HUDEP-2 (cell line): ENCODE results near the gene FOXN3.

Experiments
- DNase-seq, 76 experiments: peaks; one replicate each; lab custom pipeline; 2025; ENCODE audit not compliant: unreplicated experiment in 76 of 76; lab: John Stamatoyannopoulos, UW

The FOXN3 gene

GRCh38 chr14:89386212-89386886 is 30.7 kb downstream of the FOXN3 start:
- no peak for DNase-seq

- DNase-seq, result no peak
These were observed 32.4 kb downstream of the FOXN3 start for GRCh38 chr14:89384636-89385035.

- DNase-seq, result no peak
These were observed 33.0 kb downstream of the FOXN3 start for GRCh38 chr14:89384023-89384422.

GRCh38 chr14:89382901-89383845 is 33.9 kb downstream of the FOXN3 start:
- no peak for DNase-seq

- DNase-seq, result no peak
These were observed 34.5 kb downstream of the FOXN3 start for GRCh38 chr14:89382487-89382886.

GRCh38 chr14:89379891-89380820 is 36.9 kb downstream of the FOXN3 start:
- no peak for DNase-seq

DNA sequence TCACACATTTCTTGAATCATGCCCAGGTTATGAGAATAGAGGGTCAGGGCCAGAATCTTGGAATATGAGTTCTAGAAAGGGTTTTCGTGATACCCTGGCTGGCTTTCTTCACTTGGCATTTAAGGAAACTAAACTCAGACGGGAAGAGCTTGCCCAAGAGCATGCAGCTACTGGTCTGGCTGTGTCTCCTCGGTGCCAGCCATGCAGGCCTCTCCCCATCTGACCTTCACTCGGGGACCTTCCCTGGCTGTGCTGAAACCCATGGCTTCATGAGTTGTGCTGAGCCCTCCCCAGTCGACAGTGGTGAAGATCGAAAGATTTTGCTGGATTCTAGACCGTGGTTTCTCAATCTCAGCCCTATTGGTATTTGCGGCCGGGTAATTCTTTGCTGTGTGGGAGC is 38.0 kb downstream of the FOXN3 start:
- no peak for DNase-seq

DNA sequence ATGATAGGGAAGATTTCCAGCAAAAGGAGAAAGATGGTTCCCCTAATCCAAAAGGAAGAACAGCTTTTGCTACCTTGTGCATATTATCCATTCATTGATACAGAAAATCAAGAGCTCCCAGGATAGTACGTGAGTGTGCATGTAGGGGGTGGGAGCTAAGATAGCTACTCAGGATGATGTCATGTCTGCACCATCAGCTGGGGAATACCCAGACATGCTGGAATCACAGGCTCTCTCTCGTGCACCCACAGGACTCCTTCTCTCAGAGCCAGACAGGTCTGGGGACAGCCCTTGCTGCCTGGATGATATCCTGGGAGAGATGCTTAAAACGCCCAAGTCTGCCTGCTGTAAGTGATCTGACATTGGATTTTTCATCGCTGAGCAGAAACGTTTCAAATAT is 38.9 kb downstream of the FOXN3 start:
- no peak for DNase-seq

- DNase-seq, result no peak
These were observed 39.5 kb downstream of the FOXN3 start for GRCh38 chr14:89377544-89377943.

- DNase-seq, result no peak
These were observed 42.1 kb downstream of the FOXN3 start for GRCh38 chr14:89374908-89375307.

- DNase-seq, result no peak
These were observed 43.8 kb downstream of the FOXN3 start for GRCh38 chr14:89373185-89373584.

DNA sequence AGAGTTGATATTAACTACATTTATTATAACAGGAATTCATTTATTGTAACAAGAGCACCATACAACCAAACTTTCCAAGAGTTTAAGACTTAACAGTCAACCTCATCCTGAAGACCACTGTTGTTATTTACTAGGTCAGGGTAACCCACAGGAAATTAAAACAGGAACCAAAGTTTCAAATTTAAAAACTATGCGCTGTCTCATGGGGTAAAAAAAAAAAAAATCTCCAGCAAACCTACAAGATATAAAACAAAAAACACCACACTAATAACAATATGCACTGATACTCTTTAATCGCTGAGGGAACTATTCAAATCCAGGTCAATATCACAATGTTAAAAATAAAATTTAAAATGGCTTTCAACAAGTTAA is 44.5 kb downstream of the FOXN3 start:
- DNase-seq, result no peak

GRCh38 chr14:89371585-89372511 is 45.2 kb downstream of the FOXN3 start:
- no peak for DNase-seq

DNA sequence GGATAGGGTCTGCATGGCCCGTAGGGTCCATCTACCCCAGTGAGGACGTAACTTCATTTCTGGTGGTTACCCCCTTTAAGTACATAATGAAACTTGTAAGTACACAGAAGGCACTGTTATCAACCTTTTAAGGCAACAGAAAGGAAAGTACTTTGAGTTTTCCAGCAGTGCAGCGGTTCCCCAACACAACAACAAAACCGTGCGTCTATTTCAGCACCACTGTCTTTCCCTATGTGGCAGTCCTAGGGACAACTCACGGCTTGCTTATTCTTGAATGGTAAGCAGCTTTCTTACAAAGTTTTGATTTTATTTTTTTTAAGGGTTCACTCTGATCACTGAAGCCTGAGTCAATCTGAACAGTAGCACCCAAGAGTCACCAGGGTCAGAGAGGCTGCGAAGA is 46.3 kb downstream of the FOXN3 start:
- no peak for DNase-seq

- DNase-seq, result no peak
These were observed 46.7 kb downstream of the FOXN3 start for GRCh38 chr14:89370381-89370780.

DNA sequence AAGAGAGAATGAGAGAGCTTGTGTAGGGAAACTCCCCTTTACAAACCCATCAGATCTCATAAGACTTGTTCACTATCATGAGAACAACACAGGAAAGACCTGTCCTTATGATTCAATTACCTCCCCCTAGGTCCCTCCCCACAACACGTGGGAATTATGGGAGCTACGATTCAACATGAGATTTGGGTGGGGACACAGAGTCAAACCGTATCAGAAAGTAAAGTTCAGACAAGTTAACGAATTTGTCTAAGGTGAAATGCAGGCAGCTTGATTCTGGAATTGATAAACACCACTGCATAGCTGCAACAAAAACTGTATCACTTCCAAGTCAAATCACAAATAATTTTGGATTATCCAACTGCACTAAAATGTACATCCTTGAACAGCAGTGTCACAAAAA is 47.4 kb downstream of the FOXN3 start:
- DNase-seq, result no peak

GRCh38 chr14:89368490-89369477 is 48.2 kb downstream of the FOXN3 start:
- no peak for DNase-seq

GRCh38 chr14:89367779-89368120 is 49.3 kb downstream of the FOXN3 start:
- no peak for DNase-seq
